Adipose tissue (tissue), 3 donors: ENCODE measurements around the gene PDCD5. TPM values are rescaled to one million over a fixed set of nuclear protein-coding genes. Genes with fewer than 3 reads are reported as not detected.
A peak's percentile ranks its signal among the peaks of the same experiment; 100 is the strongest.
"Not testable (repeated sequence)": the region's sequence is repeated elsewhere in the genome, so short reads cannot be mapped to it uniquely, and the experiment has no call there.

Source experiments
- H3K27ac ChIP-seq: one replicate; pipeline ENCODE4 v1.5.1; 2013; ENCODE audit warnings: low read depth, low read length
- WGBS, 3 donors: extraction: QIAGEN DNeasy Blood & Tissue Kit; methylation state at CpG; one replicate each; pipeline ENCODE4 v1.1.7; 2013; 5-methylcytosine and 5-hydroxymethylcytosine counted together
- polyA plus RNA-seq, 3 donors: library from polyadenylated mRNA; stranded (reverse); fragments of 200-250 nt; gene quantifications; one replicate each; pipeline ENCODE4 v1.2.3, GENCODE V29; 2013
- donor health status: healthy with polysubstance abuse.
- donor health status: Bipolar disorder and iron deficiency.
- donor health status: healthy.

The PDCD5 gene
- polyA plus RNA-seq, 3 donors: 80.4 to 121 (median 95.3) TPM

- WGBS, 3 donors: 58 to 84% (median 75%) methylated on average over 16 to 21 of the region's 21 CpGs
- H3K27ac ChIP-seq: not testable (repeated sequence)
These were observed 8.1 kb upstream of the PDCD5 start for GRCh38 chr19:32572700-32573491.

- no peak overlapping the region for H3K27ac ChIP-seq
- WGBS, 3 donors: 52 to 73% (median 69%) methylated on average over 3 of the region's 3 CpGs
These were observed 7.5 kb upstream of the PDCD5 start for GRCh38 chr19:32573492-32573794.

- no peak overlapping the region for H3K27ac ChIP-seq
- 78 to 83% (median 83%) methylated on average over 1 of the region's 1 CpG for WGBS, 3 donors
These were observed 4.2 kb upstream of the PDCD5 start for GRCh38 chr19:32576790-32577189.

- WGBS, 3 donors: 15 to 21% (median 21%) methylated on average over 22 of the region's 22 CpGs
- no peak overlapping the region for H3K27ac ChIP-seq
These were observed 563 bp upstream of the PDCD5 start for GRCh38 chr19:32580353-32580900.

GRCh38 chr19:32581705-32582179 is 752 bp downstream of the PDCD5 start:
- 3 to 4% (median 3%) methylated on average over 27 of the region's 27 CpGs for WGBS, 3 donors
- peak overlapping the region; percentile 44 for H3K27ac ChIP-seq

- H3K27ac ChIP-seq: not testable (repeated sequence)
- 83 to 97% (median 85%) methylated on average over 5 to 6 of the region's 8 CpGs for WGBS, 3 donors
These were observed 6.9 kb downstream of the PDCD5 start for GRCh38 chr19:32587747-32588504.

GRCh38 chr19:32594021-32594420 is 13.0 kb downstream of the PDCD5 start:
- 93 to 100% (median 94%) methylated on average over 2 of the region's 2 CpGs for whole genome bisulfite sequencing, 3 donors

GRCh38 chr19:32595491-32595890 is 14.5 kb downstream of the PDCD5 start:
- WGBS, 3 donors: 96 to 98% (median 96%) methylated on average over 6 of the region's 6 CpGs

More at GRCh38 chr19:32594021-32594420, 13.0 kb downstream of the PDCD5 start:
- no peak overlapping the region for H3K27ac ChIP-seq

GRCh38 chr19:32598022-32598421 is 17.0 kb downstream of the PDCD5 start:
- WGBS, 3 donors: 91 to 94% (median 92%) methylated on average over 11 of the region's 11 CpGs
- H3K27ac ChIP-seq: no peak overlapping the region

More at GRCh38 chr19:32595491-32595890, 14.5 kb downstream of the PDCD5 start:
- no peak overlapping the region for H3K27ac ChIP-seq

GRCh38 chr19:32599258-32599657 is 18.3 kb downstream of the PDCD5 start:
- no peak overlapping the region for H3K27ac ChIP-seq
- 83 to 91% (median 91%) methylated on average over 6 of the region's 6 CpGs for WGBS, 3 donors

GRCh38 chr19:32599736-32600157 is 18.8 kb downstream of the PDCD5 start:
- no peak overlapping the region for H3K27ac ChIP-seq
- 10 to 12% (median 11%) methylated on average over 2 of the region's 2 CpGs for WGBS, 3 donors

- WGBS, 3 donors: 97 to 98% (median 98%) methylated on average over 14 of the region's 14 CpGs
These were observed 23.0 kb downstream of the PDCD5 start for GRCh38 chr19:32603961-32604360.

GRCh38 chr19:32605544-32605943 is 24.6 kb downstream of the PDCD5 start:
- WGBS, 3 donors: 95 to 97% (median 96%) methylated on average over 21 of the region's 21 CpGs
- no peak overlapping the region for H3K27ac ChIP-seq

More at GRCh38 chr19:32603961-32604360, 23.0 kb downstream of the PDCD5 start:
- no peak overlapping the region for H3K27ac ChIP-seq

- H3K27ac ChIP-seq: no peak overlapping the region
- 88 to 94% (median 88%) methylated on average over 15 of the region's 15 CpGs for WGBS, 3 donors
These were observed 25.3 kb downstream of the PDCD5 start for GRCh38 chr19:32606289-32606688.

- 97 to 98% (median 97%) methylated on average over 20 of the region's 20 CpGs for WGBS, 3 donors
These were observed 26.5 kb downstream of the PDCD5 start for GRCh38 chr19:32607479-32607878.

GRCh38 chr19:32611161-32611560 is 30.2 kb downstream of the PDCD5 start:
- 87 to 93% (median 89%) methylated on average over 5 of the region's 5 CpGs for WGBS, 3 donors
- no peak overlapping the region for H3K27ac ChIP-seq

More at GRCh38 chr19:32607479-32607878, 26.5 kb downstream of the PDCD5 start:
- no peak overlapping the region for H3K27ac ChIP-seq

GRCh38 chr19:32613008-32613407 is 32.0 kb downstream of the PDCD5 start:
- WGBS, 3 donors: 73 to 89% (median 74%) methylated on average over 4 of the region's 4 CpGs
- no peak overlapping the region for H3K27ac ChIP-seq

GRCh38 chr19:32614916-32615315 is 33.9 kb downstream of the PDCD5 start:
- H3K27ac ChIP-seq: no peak overlapping the region
- 92 to 96% (median 94%) methylated on average over 7 of the region's 7 CpGs for WGBS, 3 donors

GRCh38 chr19:32615569-32615968 is 34.6 kb downstream of the PDCD5 start:
- H3K27ac ChIP-seq: no peak overlapping the region
- WGBS, 3 donors: 88 to 90% (median 89%) methylated on average over 11 of the region's 11 CpGs
